NCI-H446 (cell line): ENCODE data around the gene RAB10.
"Not testable (repeated sequence)": the region's sequence is repeated elsewhere in the genome, so short reads cannot be mapped to it uniquely, and the experiment has no call there.

Source experiments
- DNase-seq, 2 experiments: peaks; one replicate each; lab custom pipeline; 2025; lab: John Stamatoyannopoulos, UW

RAB10 gene

DNA sequence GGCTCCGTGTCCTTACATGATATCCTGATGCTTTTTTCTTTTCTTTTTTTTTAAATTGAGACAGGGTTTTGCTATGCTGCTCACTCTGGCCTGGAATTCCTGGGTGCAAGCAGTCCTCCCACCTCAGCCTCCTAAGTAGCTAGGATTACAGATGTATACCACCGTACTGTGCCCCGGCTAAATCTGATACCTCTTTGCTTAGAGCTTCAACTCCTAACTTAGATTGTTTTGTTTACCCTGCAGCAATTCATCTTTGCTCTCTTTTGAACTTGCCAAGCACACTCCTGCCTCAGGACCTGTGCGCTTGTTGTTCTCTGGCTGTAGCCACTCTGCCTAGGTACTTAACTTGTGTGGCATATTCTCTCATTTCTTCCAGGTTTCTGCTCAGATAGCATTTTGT lies 24.5 kb downstream of the RAB10 start:
- DNase-seq: no peak

DNA sequence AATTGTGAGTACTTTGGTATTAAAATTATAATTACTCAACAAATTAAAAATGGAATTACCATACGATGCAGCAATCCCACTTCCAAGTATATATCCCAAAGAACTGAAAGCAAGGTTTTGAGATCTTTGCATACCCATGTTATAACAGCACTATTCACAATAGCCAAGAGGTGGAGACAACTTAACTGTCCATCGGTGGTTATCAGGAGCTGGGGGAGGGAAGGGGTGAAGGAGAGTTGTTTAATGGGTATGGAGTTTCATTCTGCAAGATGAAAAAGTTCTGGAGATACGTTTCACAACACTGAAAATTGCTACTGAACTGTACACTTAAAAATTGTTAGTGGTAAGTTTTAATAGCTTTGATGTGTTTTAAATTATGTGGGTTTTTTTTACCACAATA lies 25.7 kb downstream of the RAB10 start:
- DNase-seq: no peak

DNA sequence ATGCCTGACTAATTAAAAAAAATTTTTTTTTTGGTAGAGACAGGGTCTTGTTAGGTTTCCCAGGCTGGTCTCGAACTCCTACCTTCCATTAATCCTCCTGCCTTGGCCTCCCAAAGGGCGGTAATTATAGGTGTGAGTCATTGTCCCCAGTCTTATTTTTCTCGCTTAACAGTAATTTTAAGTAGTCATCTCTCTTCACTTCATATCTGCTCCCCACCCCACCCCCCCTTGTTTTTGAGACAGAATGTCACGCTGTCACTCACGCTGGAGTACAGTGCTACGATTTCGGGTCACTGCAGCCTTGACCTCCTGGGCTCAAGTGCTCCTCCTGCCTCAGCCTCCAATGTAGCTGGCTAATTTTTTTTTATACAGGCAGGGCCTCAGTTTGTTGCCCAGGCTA lies 27.7 kb downstream of the RAB10 start:
- DNase-seq: no peak

DNA sequence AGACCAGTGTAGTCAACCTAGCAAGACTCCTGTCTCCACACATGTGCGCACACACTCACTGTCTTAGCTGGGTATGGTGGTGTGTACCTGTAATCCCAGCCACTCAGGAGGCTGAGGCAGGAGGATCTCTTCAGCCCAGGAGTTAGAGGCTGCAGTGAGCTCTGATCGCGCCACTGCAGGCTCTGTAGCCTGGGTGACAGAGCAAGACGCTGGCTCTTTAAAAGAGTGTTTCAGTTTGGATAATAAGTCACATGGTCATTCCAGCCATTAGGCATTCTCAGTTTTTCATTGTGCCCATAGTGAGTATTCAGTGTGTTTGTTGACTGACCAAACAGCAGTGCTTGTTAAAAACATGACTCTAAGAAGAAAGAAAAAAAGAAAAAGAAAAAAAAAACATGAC lies 31.0 kb downstream of the RAB10 start:
- no peak for DNase-seq

DNA sequence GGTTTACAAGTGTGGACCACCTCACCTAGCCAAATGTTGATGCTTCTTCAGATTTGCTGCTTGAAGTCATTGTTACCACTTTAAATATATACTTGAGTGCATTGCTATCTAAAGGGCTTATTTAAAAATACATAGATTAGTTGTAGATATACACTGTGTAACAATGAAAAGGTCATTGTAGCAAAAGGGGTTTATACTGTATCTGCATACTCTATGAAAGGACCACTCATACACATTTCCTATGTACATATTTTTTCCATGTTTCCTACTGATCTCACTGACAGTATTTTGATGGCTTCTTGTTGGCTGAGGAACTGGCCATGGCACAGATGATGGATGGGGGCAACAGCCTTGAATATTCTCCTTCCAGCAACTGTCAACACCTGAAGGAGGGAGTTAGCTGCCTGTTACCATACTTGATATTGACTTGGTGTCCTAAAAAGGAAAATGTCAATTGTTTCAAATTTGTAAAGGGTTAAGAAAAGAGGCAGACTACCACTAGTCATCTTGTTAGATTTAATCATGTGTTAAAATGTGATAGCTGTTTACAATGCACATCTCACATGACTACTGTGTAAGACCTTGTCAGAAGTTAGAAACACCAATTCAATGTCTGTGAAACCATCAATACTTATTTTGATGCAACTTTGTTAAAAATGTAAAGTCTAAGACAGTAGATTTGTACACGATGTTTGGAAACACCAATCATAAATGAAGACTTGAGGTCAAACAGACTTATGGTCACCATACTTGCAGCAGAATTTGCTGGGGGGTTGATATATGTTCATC lies 33.5 kb downstream of the RAB10 start:
- DNase-seq: no peak

DNA sequence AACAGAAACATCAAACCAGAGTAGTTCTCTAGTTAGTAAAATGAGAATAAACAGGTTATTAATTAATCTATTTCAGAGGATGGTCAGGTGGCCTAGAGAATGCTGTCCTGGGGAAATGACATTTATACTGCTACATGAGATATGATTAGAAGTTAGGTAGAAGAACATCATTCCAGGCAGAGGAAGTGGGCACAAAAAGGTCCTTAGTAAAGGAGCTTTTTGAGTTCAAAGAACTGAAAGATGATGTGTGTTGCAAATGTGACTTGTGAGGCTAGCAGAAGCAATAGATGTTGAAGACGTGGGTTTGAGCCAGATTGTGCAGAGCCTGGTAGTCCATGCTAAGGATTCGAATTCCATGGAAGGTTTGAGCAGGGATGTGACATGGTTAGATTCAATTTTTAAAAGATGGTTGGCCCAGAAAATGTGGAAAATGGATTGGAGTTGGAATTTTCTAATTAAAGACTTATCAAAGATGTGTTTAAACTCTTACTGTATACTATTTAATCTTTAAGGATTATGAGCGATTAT lies 34.2 kb downstream of the RAB10 start:
- no peak for DNase-seq

DNA sequence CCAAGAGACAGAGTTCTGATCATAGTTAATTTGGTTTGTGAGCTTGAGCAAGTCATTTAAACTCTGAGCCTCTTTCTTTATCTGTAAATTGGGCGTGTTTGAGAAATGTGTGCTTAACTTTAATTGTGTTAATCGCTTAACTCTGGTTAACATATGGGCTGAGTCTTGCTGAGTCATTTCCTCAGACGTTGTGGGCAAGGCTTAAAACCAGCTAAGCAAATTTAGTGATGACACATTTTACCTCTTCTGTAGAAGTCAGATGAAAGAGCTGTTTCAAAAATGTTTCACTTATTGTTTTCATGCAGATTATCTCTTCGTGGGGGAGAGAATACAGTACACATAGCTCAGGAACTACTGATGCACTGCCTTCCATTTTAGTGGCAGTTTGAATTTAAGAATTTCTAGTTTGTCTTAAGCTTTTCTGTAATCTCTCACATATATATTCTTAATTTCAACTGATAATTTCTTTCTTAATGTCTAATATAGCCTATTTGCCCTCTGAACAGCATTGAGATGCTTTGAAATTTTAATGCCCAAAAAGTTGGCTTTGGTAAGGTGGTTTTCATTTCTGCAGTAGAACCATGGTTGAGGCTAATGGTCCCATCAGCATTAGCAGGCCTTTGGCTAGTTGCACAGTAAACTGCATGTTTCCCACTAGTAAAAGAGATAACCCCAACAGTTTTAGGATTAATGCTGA lies 34.9 kb downstream of the RAB10 start:
- DNase-seq: no peak

DNA sequence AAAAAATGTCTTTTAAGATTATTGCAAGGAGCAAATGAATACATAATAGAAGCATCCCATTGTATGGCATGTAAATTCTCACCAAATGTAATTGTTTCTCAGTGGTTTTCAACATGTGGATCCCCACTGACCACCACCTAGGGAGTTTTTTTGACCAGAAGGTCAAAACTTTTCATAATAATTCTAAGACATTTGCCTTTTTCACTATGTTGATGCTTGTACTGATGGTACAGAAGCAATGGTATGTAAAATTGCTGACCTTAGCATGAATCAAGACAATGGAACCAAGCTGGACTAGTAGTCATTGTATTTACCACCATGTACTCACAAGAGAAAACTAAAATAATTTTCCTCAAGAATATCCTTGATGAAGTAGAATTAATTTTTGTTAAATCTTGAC lies 36.8 kb downstream of the RAB10 start:
- DNase-seq: no peak

DNA sequence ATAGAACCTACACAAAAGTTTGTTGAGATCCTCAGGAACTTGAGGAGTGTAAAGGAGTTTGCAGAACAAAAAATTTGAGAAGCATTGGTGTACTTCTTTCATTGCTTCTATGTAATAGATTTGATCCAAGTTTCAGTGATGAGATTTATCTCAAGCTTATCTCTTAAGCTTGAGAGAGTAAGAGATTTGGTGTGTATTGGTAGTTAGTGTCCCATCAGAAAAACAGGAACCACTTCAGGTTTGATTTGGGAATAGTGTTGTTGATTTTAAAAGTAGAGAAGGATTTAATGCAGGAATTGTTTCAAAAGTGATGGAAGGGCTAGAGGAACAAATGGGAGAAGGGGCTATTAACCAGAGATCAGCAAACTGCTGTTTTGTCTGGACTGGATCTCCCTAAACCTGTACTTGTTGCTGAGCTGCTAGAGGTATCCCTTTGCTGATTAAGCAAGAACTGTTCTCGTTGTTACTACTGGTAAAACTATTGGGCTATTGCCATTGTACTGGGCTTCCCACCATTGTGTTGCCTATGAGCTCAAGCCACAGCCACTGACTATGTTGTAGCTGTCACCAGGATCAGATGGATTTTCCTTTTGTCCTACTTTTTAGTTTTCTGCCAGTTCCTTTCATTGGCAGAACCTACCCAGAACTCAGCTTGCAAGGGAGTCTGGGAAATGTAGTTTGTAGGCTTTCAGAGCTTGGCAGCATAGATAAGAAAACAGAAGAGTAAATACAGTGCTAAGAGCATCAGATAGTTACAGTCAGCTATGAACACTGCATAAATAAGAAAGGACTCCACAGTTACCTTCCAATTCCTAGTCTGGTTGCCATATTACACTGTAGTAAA lies 39.3 kb downstream of the RAB10 start:
- DNase-seq: no peak

DNA sequence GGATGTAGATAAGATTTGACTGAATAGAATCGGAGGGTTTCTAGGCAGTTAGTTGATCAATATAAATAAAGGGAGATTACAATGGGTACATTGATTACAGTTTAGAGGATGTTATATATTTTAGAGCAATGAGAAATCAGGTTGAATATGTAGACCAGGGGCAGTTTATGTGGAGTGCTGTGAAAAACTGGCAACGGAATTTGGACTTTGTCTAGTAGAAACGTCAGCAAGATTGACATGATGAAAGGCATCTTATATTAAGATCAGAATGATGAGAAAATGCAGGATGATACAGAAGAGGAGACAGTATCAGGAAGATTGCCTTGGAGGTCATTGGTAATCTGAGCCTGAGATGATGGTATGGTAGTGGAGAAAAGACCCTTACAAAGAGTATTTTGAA lies 39.9 kb downstream of the RAB10 start:
- no peak for DNase-seq

DNA sequence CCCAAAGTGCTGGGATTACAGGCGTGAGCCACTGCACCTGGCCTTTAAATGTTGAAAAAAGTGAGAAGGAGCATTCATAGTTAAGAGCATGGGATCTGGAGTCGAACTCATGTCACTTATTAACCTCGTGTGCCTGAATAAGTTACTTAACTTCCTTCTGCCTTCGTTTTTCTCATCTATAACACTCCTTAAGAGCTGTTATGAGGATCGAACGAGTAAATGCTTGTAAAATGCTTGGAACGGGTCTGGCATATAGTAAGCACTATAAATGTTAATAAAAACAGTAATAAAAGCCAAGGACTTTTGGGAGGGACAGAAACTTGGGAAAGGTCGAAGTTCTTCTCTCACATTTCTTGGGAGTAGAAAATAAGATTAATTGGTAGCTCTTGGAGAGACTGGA lies 40.8 kb downstream of the RAB10 start:
- DNase-seq: no peak

DNA sequence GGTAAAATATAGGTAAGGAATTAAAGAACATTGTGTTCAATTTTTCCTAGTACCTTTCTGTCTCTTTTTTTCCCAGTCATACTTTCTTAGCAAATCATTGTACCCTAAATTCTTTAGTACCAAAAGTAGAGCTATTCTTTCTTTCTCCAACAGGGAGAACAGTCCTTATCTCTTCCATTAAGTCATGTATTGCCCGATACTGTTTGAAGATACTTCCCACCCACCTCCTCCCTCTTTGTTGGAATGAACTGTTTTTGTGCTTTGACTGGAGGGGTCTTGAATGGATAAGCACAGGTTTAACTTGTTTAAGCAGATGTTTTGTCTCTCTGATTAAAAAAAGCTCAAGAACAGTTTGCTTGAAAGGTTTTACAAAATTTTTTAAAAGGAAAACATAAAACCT lies 41.3 kb downstream of the RAB10 start:
- no peak for DNase-seq

DNA sequence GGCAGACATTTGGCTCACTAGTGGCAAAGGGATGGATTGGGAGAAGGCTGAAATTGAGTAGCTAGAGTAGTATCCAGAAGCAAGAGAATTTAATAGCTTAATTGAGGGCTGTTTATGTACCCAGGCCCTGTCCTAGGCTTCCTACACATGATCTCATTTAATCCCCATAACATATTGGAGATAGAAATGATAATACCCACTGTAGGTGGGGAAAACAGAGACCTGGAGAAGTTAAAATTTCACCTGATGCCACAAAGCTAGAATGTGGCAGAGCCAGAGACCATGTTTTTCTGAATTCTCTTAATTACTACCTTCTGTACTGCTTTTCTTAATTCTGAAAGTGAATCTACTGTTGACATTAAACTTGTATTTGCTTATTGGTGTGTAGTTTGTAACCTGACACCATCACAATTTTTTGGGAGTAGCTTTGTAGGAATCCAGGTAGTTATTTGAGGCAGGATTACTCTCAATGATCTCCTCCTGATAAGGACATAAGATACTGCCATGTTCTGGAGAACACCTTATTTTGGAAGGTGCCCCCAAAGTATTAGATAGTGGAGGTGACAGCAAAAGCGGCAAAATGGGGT lies 42.2 kb downstream of the RAB10 start:
- no peak for DNase-seq

DNA sequence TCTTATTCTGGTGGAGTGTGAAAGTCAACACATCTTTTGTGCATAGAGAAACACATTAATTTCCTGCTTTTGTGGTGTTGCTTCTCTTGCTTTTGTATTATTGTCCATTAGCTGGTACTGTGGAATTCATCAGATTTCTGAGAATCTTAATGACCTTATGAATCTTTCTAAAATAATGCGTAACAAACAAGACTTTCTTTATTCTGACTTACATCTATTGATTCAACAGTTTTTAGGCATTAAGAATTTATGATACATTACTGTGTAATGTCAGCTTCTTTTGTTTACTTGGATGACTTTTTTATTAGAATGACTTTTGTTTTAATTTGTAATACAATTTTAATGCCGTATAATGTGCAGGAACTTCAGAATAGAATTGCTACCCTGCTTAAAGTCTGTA lies 43.4 kb downstream of the RAB10 start:
- no peak for DNase-seq

DNA sequence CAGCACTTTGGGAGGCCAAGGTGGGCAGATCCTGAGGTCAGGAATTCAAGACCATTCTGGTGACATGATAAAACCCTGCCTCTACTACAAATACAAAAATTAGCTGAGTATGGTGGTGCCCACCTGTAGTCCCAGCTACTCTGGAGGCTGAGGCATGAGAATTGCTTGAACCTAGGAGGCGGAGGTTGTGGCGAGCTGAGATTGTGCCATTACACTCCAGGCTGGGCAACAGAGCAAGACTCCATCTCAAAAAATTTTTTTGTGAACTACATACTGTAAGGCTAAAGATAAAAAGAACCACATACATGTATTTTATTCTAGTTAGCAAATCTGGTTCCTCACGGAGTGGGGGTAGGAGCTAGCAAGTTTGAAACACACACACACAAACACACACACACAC lies 45.1 kb downstream of the RAB10 start:
- DNase-seq: no peak

DNA sequence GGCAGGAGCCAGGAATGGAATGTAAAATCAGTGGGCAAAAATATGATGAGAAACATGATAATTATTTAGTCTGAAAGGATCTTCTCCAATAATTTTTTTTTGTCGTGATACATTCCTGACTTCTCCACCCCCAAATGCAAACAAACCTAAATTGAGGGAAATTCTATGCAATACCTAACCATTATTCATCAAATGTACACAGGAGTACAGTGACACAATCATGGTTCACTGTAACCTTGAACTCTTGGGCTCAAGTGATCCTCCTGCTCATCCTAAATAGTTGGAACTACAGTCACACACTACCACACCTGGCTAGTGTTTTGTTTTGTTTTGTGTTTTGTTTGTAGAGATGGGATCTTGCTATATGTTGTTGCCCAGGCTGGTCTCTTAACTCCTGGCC lies 46.5 kb downstream of the RAB10 start:
- no peak for DNase-seq

DNA sequence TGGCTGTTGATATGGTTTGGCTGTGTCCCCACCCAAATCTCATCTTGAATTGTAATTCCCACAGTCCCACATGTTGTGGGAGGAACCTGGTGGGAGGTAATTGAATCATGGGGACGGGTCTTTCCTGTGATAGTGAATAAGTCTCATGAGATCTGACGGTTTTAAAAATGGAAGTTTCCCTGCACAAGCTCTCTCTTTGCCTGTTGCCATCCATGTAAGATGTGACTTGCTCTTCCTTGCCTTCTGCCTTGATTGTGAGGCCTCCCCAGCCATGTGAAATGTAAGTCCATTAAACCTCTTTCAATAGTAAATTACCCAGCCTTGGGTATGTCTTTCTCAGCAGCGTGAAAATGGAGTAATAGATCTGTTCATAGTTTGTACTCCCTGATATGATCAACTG lies 47.0 kb downstream of the RAB10 start:
- not testable (repeated sequence) for DNase-seq

DNA sequence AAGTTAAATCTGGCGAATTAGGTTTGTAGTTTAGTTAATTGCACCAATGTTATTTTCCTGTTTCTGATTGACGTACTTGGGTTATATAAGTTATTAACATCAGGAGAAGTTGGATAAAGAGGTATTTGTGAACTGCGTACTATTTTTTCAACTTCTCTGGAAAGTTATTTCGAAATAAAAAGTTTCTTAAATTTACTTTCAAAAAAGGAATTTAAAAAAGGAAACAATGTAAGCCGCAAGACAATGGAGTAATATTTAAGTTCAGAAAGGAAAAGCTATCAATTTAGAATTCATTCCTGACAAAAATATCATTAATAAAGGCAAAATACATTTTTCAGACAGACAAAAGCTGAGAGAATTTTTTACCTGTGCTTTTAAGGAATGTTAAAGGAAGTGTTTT lies 47.7 kb downstream of the RAB10 start:
- DNase-seq: no peak

DNA sequence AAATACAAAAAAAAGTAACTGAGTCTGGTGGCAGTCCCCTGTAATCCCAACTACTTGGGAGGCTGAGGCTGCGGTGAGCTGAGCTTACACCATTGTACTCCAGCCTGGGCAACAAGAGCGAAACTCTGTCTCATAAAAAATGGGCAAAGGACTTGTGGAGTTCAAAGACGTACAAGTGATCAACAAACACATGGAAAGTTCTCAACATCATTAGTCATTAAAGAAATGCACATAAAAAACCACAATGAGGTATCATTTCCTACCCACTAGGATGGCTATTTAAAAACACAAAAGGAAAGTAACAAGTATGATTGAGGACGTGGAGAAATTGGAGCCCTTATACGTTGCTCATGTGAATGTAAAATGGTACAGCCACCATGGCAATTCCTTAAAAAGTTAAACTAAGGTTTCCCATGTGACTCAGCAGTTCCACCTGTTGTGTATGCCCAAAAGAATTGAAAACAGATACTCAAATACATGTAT lies 52.3 kb downstream of the RAB10 start:
- no peak for DNase-seq

DNA sequence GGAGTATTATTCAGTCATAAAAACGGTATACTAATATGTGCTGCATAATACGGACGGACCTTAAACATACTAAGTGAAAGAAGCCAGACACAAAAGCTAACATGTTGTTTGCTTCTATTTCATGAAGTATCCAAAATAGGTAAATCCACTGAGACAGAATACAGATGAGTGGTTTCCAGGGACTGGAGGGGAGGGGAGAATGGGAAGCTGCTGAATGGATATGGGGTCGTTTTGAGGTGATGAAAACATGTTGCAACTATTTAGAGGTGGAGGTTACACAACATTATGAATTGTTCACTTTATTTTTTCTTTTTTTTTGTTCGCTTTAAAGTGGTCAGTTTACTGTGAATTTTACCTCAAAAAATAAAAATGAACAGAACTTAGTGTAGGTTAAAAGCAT lies 52.9 kb downstream of the RAB10 start:
- DNase-seq: no peak

DNA sequence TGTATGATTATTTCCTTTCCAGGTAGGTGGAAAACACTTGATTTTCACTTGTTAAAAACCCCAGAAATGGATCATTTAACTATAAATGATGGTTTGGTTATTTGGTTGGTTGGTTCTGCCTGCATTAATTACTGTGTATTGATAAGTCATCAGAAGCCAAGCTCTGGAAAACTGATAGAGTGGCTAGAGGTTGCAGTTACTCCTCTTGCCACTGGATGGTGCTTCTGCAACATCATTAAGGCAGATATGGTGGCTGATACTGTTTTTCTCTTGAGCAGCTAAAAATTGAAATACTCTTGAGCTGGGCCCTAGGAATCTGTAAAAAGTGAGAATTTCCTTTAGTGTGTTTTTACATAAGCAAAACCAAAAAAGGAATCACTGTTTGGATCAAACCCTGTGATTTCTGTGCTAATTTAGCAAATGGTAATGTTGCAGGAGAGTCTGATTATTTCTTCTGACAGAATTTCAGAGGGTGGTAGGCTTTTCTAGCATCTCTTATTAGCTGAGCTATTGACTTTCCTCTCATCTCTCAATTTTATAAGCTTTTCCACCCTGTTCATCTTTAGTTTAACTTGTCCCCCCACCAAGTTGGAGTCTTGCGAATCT lies 54.3 kb downstream of the RAB10 start:
- DNase-seq: peak in 1 of 2 experiments; percentile 38

DNA sequence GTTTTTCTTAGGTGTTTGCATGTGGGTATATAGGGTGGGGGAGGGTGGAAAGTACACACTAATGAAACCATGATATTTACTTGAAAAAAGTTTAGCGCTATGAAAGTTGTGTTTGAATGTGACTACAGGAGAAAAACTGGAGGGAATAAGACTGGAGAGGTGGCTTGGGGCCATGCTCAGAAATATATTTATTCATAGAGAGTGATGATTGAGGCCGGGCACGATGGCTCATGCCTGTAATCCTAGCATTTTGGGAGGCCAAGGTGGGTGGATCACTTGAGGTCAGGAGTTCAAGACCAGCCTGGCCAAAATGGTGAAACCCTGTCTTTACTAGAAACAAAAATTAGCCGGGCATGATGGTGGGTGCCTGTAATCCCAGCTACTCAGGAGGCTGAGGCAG lies 55.0 kb downstream of the RAB10 start:
- not testable (repeated sequence) for DNase-seq
